Cardiac fibroblast (primary cell): ENCODE measurements around the gene AOC2.

ENCODE experiments used
- DNase-seq, 2 donors: peaks; one replicate each; pipeline versions ENCODE4 v3.0.0 to v3.0.0-alpha.2; 2010; ENCODE audit warnings: low read depth in 2 of 2
- H3K4me3 ChIP-seq, 2 donors: replicated peaks in 1 of 2; 1 replicate in 1 of 2; 2 replicates in 1 of 2; pipeline ENCODE4 v1.5.1; 2011; ENCODE audit warnings: low read depth in 2 of 2, low read length in 2 of 2, mild to moderate bottlenecking in 2 of 2, moderate library complexity in 1 of 2
- TF ChIP-seq, protein P1 (sequence below): IDR thresholded peaks from one replicate; pipeline ENCODE4 v1.5.1; 2011; ENCODE audit warnings: low read depth, mild to moderate bottlenecking, low read length, inconsistent platforms

Gene AOC2

DNA sequence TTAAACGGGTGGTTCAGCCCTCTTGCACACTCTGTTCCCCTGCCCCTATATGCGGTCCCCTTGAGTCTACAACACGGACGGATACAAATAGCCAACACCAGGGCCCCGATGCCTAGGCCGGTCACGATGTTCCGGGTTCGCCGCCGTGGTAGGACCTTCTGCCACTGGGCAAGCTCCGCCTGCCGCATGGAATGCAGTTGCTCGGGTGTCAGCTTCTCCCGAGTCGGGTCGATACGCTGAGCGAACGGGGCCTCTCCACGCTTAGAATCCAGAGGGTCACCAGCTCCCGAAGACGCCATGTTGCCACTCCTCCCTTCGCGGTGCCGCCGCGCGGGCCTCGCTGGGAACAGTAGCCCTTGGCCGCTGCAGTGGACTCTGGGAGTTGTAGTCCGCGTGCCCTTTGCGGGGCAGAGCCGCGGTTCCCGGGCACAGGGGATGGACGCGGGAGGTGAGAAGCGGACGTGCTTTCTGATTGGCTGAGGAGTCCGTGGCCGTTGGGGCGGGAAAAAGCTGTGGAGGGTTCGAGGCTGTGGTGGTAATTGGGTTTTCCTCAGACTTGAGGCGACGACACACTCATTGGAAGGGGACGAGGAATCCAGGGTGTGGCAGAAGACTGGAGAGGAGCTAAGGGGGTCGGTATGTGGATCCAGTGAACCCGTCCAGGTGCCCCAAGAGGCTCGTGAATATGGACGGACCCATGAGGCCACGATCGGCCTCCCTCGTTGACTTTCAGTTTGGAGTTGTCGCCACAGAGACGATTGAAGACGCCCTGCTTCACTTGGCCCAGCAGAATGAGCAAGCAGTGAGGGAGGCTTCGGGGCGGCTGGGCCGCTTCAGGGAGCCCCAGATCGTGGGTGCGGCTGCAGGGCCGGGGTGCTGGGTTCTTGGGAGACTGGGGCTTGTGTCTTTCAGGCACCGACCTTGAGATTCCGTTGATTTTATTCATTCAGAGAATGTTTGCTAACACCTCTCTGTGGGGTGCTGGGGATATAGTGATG, 45.7 kb upstream of the AOC2 start, which contains the start of the genes CNTD1 and COA3:
TSS of gene CNTD1 (plus strand) at position 479 of the 998 bp plus-strand sequence. CDS start at position 686, 207 bp downstream.
TSS of gene COA3 (minus strand) at position 322 of the 998 bp plus-strand sequence. CDS start at position 299, 23 bp downstream.
- TF ChIP-seq, protein P1, sequence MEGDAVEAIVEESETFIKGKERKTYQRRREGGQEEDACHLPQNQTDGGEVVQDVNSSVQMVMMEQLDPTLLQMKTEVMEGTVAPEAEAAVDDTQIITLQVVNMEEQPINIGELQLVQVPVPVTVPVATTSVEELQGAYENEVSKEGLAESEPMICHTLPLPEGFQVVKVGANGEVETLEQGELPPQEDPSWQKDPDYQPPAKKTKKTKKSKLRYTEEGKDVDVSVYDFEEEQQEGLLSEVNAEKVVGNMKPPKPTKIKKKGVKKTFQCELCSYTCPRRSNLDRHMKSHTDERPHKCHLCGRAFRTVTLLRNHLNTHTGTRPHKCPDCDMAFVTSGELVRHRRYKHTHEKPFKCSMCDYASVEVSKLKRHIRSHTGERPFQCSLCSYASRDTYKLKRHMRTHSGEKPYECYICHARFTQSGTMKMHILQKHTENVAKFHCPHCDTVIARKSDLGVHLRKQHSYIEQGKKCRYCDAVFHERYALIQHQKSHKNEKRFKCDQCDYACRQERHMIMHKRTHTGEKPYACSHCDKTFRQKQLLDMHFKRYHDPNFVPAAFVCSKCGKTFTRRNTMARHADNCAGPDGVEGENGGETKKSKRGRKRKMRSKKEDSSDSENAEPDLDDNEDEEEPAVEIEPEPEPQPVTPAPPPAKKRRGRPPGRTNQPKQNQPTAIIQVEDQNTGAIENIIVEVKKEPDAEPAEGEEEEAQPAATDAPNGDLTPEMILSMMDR, result no peak
- DNase-seq, result peak; percentile 85
- H3K4me3 ChIP-seq, result peak within 1 kb of the TSS; percentile 88 to 93

DNA sequence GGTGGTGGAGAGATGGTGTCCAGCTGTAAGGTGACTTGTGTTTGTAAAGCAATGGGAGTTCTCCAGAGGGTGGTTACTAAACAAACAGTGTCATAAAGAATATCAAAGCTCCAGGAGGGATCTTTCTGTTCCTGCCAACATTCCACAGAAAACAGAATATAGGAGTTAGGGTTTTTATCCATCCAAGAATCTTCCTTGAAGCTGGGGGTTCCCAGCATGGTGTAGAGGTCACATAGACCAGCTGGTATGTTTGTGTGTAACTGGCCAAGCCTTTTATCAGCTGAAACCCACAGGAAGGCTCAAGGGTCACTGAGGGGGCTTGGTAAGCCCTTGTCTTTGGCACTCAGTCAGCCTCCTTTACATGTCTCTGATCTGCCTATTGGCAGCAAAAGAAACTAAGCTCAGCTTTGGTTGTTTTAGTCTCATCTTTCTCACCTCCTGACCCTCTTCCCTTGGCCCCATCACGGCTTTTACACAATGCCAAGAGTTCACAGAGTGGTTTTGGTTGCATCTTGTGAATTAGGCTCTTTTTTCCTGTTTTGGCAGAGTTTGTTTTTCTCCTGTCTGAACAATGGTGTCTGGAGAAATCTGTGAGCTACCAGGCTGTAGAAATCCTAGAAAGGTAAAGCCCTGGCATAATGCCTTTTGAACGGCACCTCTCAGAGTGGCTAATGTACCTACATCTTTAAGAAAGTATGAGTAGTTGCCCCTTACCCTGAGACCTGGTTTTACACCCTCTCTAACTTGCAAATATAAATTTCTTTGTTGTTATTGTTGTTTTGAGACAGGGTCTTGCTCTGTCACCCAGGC, 41.1 kb upstream of the AOC2 start:
- peak in 1 of 2 donors; percentile 7 for DNase-seq
- no peak overlapping the region for H3K4me3 ChIP-seq
- TF ChIP-seq, protein P1, result no peak

GRCh38 chr17:42804918-42805367, 39.4 kb upstream of the AOC2 start:
- TF ChIP-seq, protein P1, result no peak
- no peak overlapping the region for H3K4me3 ChIP-seq
- no peak for DNase-seq

- no peak for DNase-seq
- no peak overlapping the region for H3K4me3 ChIP-seq
- TF ChIP-seq, protein P1, result no peak
These were observed 38.1 kb upstream of the AOC2 start for GRCh38 chr17:42806249-42806648.

DNA sequence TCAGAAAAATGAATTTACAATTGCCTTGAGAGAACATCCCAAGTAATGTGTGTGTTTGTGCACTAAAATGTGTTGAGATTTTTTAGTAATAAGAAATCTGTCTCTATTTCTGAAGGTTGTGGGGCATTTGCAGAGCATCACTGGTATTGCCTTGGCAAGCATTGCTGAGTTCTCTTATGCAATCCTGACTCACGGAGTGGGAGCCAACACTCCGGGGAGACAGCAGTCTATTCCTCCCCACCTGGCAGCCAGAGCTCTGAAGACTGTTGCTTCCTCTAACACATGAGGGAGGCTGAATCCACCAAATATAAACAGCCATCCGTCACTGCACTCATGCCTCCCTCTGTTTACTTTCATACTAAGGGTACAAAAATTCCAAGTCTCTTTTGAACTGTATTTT, 35.1 kb upstream of the AOC2 start:
- TF ChIP-seq, protein P1, result no peak
- no peak overlapping the region for H3K4me3 ChIP-seq
- DNase-seq, result peak; percentile 83 to 91

DNA sequence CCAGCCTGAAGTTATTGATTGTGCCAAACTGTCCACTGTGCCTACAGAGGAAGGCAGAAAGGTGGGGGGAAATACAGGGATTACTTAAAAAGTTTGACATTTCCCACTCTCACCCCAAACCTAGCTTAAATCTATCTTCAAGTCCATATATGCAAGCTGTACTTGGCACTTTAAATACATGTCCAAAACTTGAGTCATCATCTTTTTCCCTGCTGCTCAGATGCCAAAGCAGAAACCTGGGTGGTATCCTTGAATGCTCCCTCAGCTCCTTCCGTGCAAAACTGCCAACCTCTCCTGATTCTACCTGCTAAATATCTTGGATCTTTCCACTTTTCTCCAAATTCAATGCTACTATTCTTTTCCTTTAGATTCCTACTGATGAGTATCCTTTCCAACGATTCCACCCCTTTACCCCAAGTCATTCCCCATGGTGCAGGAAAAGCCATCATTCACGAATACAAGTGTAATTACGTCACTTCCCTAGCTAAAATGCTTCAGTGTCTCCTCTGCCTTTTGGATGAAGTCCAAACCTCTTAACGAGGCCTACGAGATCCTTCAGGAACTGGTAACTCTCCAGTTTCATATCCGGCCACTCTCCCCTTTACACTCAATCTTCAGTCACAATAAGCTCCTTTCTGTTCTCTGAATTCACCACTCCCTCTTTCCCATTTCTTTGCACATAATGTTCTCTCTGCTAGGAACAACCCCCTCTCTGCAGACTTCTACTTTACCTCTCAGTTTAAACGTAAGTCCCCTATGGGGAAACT, 29.6 kb upstream of the AOC2 start:
- TF ChIP-seq, protein P1, result no peak
- peak; percentile 94 to 98 for DNase-seq
- H3K4me3 ChIP-seq, result no peak overlapping the region
